PC-9 (cell line): ENCODE results near the gene LSM14A. TPM values are rescaled to one million over a fixed set of nuclear protein-coding genes. Genes with fewer than 3 reads are reported as not detected.

Experiments
- BruUV-seq: library from RNA; stranded (reverse); fragments of 400-500 nt; replicated peaks from 2 replicates; lab custom pipeline; 2021; lab: Mats Ljungman, UMichigan
- CTCF ChIA-PET: fragments of 300-600 bp; sonication (Branson Sonifier 250); formaldehyde crosslinking; loops from one replicate; lab custom pipeline; 2022; ENCODE audit warnings: antibody characterized with exemption; lab: Charles Lee
- POLR2A ChIA-PET: fragments of 300-600 bp; sonication (Branson Sonifier 250); formaldehyde crosslinking; loops from one replicate; lab custom pipeline; 2022; ENCODE audit warnings: antibody characterized with exemption; ENCODE audit not compliant: unreplicated experiment; lab: Charles Lee
- DNase-seq, 2 experiments: peaks; one replicate each; pipeline versions ENCODE4 v3.0.0 to v3.0.0-alpha.2; 2015 to 2022; ENCODE audit warnings: mixed read lengths in 1 of 2
- H2AFZ ChIP-seq: fragments of 200-600 bp; sonication (generic); 2 replicates; pipeline ENCODE4 v1.8.1; 2017; ENCODE audit warnings: antibody characterized with exemption
- H3F3A ChIP-seq: fragments of 200-600 bp; sonication (generic); 2 replicates; pipeline ENCODE4 v1.8.1; 2017; ENCODE audit warnings: antibody characterized with exemption, mild to moderate bottlenecking, low read depth; ENCODE audit not compliant: insufficient read depth
- H3K27ac ChIP-seq: fragments of 200-600 bp; sonication (generic); 2 replicates; pipeline ENCODE4 v1.6.1; 2016; ENCODE audit warnings: mixed run types
- H3K27me3 ChIP-seq: fragments of 200-600 bp; sonication (generic); 2 replicates; pipeline ENCODE4 v1.6.1; 2016; ENCODE audit warnings: low read depth, mixed run types; ENCODE audit not compliant: insufficient read depth
- H3K36me3 ChIP-seq: fragments of 200-600 bp; sonication (generic); 2 replicates; pipeline ENCODE4 v1.6.1; 2016; ENCODE audit warnings: low read depth, mixed run types
- H3K4me1 ChIP-seq: fragments of 200-600 bp; sonication (generic); replicated peaks from 2 replicates; pipeline ENCODE4 v1.6.1; 2016; ENCODE audit warnings: mixed run types; ENCODE audit not compliant: insufficient read depth
- H3K4me2 ChIP-seq: fragments of 200-600 bp; sonication (generic); 2 replicates; pipeline ENCODE4 v1.6.1; 2017; ENCODE audit warnings: mixed run types
- H3K4me3 ChIP-seq: fragments of 200-600 bp; sonication (generic); 2 replicates; pipeline ENCODE4 v1.6.1; 2016; ENCODE audit warnings: mixed run types
- H3K79me2 ChIP-seq: fragments of 200-600 bp; sonication (generic); 2 replicates; pipeline ENCODE4 v1.6.1; 2017; ENCODE audit warnings: low read depth, mixed run types
- H3K9me2 ChIP-seq: fragments of 200-600 bp; sonication (generic); 2 replicates; pipeline ENCODE4 v1.8.1; 2017; ENCODE audit warnings: mild to moderate bottlenecking; ENCODE audit not compliant: insufficient read depth
- H3K9me3 ChIP-seq: fragments of 200-600 bp; sonication (generic); 2 replicates; pipeline ENCODE4 v1.8.1; 2016; ENCODE audit warnings: low read depth; ENCODE audit not compliant: insufficient read depth
- H4K20me1 ChIP-seq: fragments of 200-600 bp; sonication (generic); 2 replicates; pipeline ENCODE4 v1.8.1; 2017; ENCODE audit not compliant: insufficient read depth
- CTCF ChIP-seq: fragments of 200-600 bp; sonication (generic); conservative IDR thresholded peaks from 2 replicates; pipeline ENCODE4 v1.6.1; 2017; ENCODE audit warnings: mixed run types, antibody characterized with exemption, mild to moderate bottlenecking, moderate library complexity
- EZH2 ChIP-seq: fragments of 200-600 bp; sonication (generic); IDR thresholded peaks from 2 replicates; pipeline ENCODE4 v1.8.0; 2017; ENCODE audit warnings: antibody characterized with exemption, low read depth
- intact Hi-C: fragments of 100-400 bp; cut with micrococcal nuclease; formaldehyde crosslinking; loops from one replicate; pipeline ENCODE4 v1.10.0; 2022; ENCODE audit not compliant: unreplicated experiment
- total RNA-seq: library from RNA; stranded (reverse); gene quantifications from 2 replicates; pipeline ENCODE4 v1.2.3, GENCODE V29; 2021

Gene LSM14A
- total RNA-seq, 1 experiment from 2014 or later: 169 TPM

GRCh38 chr19:34273121-34273520, 100.8 kb downstream of the LSM14A start:
- TF ChIP-seq CTCF (no peak), EZH2 (no peak)
- Histone ChIP-seq H3K4me1 (peaks cover 13% of the 10 kb centered on the region), H3K9me2 (no peaks in the 10 kb centered on the region), H3K4me2 (no peak overlapping the region), H3K27me3 (no peaks in the 10 kb centered on the region), H3K4me3 (no peak overlapping the region), H3K9me3 (no peaks in the 10 kb centered on the region), H3F3A (peaks cover 4% of the 10 kb centered on the region; the same call in 1 of the 2 replicates), H2AFZ (no peak overlapping the region), H4K20me1 (peaks cover 6% of the 10 kb centered on the region; the same call in 1 of the 2 replicates), H3K27ac (no peak overlapping the region), H3K79me2 (peaks cover 9% of the 10 kb centered on the region), H3K36me3 (no peaks in the 10 kb centered on the region; the same call in 1 of the 2 replicates)
- BruUV-seq: no TSS peak
- ChIA-PET CTCF (no interaction called here), POLR2A (interaction anchor here (0.7 kb wide), 2 partner anchors 10 to 58 kb away, joined by 3 to 5 read pairs; no protein-coding TSS in a partner anchor)
- intact Hi-C loops: no loop called here
- no peak for DNase-seq

GRCh38 chr19:34274284-34274826, 102.1 kb downstream of the LSM14A start:
- TF ChIP-seq EZH2: no peak
- peaks cover 9% of the 10 kb centered on the region for H3K79me2 ChIP-seq
- CTCF ChIA-PET: no interaction called here
- no peak for DNase-seq
- H3K4me3 ChIP-seq: no peak overlapping the region
- intact Hi-C loops: no loop called here
- H3K4me1 ChIP-seq: peaks cover 13% of the 10 kb centered on the region
- H4K20me1 ChIP-seq: peaks cover 6% of the 10 kb centered on the region; the same call in 1 of the 2 replicates
- H3K9me3 ChIP-seq: no peaks in the 10 kb centered on the region
- H3K27me3 ChIP-seq: no peaks in the 10 kb centered on the region
- no peaks in the 10 kb centered on the region for H3K9me2 ChIP-seq
- no TSS peak for BruUV-seq
- POLR2A ChIA-PET: interaction anchor here (0.7 kb wide), 2 partner anchors 45 to 1000 kb away, joined by 6 to 8 read pairs; no protein-coding TSS in a partner anchor
- peaks cover 4% of the 10 kb centered on the region; the same call in 1 of the 2 replicates for H3F3A ChIP-seq
- no peak overlapping the region for H2AFZ ChIP-seq
- H3K4me2 ChIP-seq: no peak overlapping the region
- H3K36me3 ChIP-seq: no peaks in the 10 kb centered on the region; the same call in 1 of the 2 replicates
- H3K27ac ChIP-seq: peak overlapping the region; percentile 20; the same call in 1 of the 2 replicates

GRCh38 chr19:34274827-34275625, 102.7 kb downstream of the LSM14A start:
- peaks cover 9% of the 10 kb centered on the region for H3K79me2 ChIP-seq
- POLR2A ChIA-PET: interaction anchor here (0.7 kb wide), 2 partner anchors 44 to 1000 kb away, joined by 6 to 8 read pairs; no protein-coding TSS in a partner anchor

More at GRCh38 chr19:34274827-34275625, 102.7 kb downstream of the LSM14A start:
- DNase-seq: peak in 1 of 2 experiments; percentile 56
- peaks cover 7% of the 10 kb centered on the region for H3K4me1 ChIP-seq
- TF ChIP-seq EZH2: no peak
- no peak for TF ChIP-seq CTCF
- BruUV-seq: no TSS peak
- no peaks in the 10 kb centered on the region for H3F3A ChIP-seq
- H4K20me1 ChIP-seq: peaks cover 6% of the 10 kb centered on the region; the same call in 1 of the 2 replicates
- H3K27me3 ChIP-seq: no peaks in the 10 kb centered on the region
- no peak overlapping the region for H3K4me2 ChIP-seq
- peak overlapping the region; percentile 20; the same call in 1 of the 2 replicates for H3K27ac ChIP-seq
- H3K36me3 ChIP-seq: no peaks in the 10 kb centered on the region; the same call in 1 of the 2 replicates
- no peak overlapping the region for H2AFZ ChIP-seq
- CTCF ChIA-PET: no interaction called here
- no peak overlapping the region for H3K4me3 ChIP-seq
- no peaks in the 10 kb centered on the region for H3K9me3 ChIP-seq
- no peaks in the 10 kb centered on the region for H3K9me2 ChIP-seq
- intact Hi-C loops: no loop called here
